Stimulated activated CD8-positive, alpha-beta memory T cell treated with anti-CD3 and anti-CD28 coated beads, Interleukin-7, amount 100 ng/mL, for 1 hour (primary cell): Measurements from ENCODE around the gene KCNT2.
"Not testable (repeated sequence)": the region's sequence is repeated elsewhere in the genome, so short reads cannot be mapped to it uniquely, and the experiment has no call there.

ENCODE experiments used
- DNase-seq, 2 donors: peaks; one replicate each; pipeline ENCODE4 v3.0.0-alpha.2; 2020; ENCODE audit warnings: low read depth in 2 of 2

KCNT2 gene

GRCh38 chr1:196513821-196514220, 94.4 kb downstream of the KCNT2 start:
- no peak for DNase-seq

DNA sequence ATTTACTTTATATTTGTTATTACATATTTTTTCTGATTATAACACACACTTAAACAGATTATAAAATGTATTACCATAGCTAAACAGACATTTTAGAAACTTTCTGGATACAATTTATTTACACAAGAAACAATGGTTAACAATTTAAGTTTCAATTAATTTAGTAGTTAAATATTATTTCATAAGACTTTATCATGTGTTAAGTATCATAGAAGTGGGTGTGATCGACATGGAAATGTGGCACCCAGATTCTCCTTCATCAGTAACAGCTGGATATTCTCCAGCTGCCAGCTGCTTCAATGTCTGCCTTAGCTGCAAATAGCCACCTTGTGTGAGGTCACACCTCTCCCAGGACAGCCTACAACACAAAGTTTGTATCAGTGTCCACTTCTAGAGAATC, 97.8 kb downstream of the KCNT2 start:
- DNase-seq, result no peak

GRCh38 chr1:196504224-196504623, 104.0 kb downstream of the KCNT2 start:
- DNase-seq, result not testable (repeated sequence)

- DNase-seq, result no peak
Measured at GRCh38 chr1:196502437-196502836, 105.8 kb downstream of the KCNT2 start.

DNA sequence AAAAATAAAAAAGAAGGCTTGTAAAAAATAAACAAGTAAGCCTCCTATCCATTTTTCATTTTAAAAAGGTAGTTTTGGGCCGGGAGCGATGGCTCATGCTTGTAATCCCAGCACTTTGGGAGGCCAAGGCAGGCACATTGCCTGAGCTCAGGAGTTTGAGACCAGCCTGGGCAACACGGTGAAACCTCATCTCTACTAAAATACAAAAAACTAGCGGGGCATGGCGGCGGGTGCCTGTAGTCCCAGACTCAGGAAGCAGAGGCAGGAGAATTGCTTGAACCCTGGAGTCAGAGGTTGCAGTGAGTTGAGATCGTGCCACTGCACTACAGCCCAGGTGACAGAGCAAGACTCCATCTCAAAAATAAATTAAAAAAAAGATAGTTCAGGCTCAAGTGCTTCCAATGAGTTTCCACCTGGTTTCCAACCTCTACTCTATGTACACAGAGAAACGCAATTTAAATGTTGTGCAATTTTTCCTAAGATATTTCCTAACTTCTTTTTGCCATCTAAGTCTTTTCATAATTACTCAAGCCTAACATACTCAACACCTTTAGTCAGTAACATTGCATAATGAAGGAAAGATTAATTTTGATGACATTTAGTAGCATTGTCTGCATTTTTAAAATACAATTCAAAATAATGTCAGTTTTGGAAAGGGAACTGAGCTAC, 106.3 kb downstream of the KCNT2 start:
- no peak for DNase-seq

GRCh38 chr1:196497817-196498216, 110.4 kb downstream of the KCNT2 start:
- no peak for DNase-seq

GRCh38 chr1:196494766-196495165, 113.5 kb downstream of the KCNT2 start:
- DNase-seq, result no peak

DNA sequence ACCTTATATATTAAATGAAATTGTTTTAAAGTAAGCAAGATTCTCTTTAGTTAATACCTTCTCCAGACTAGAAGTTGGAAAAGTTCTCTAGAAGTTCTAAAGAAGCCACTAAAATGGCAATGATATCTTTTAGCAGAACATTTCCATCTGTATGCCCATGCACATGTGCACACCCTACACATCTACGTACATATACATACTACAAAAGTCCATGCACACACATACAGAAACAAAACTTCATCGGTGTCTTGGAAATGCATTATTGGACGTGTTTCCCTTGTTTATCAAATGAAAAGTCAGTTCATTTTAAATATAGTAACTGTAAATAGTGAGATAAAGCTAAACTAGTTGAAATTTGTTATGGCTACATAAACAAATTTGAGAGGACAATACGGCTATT, 114.4 kb downstream of the KCNT2 start:
- DNase-seq, result no peak

DNA sequence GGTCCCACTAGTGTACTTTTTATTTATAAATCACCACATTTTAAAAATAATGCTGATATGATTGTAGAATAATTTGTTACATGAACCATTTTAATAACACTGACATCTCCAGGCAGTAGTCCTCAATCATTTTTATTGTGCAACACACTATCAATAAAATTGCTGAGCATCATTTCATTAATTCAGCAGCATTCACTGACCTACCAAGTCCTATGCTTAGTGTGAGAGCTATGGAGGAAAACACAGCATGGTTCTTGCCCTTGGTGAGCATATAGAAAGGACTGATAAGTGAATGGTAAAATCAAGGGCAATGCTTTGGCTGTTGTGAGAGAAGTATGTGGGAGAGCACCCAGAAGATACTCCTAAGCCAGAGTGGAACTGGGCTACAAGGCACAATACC, 119.7 kb downstream of the KCNT2 start:
- DNase-seq, result no peak

DNA sequence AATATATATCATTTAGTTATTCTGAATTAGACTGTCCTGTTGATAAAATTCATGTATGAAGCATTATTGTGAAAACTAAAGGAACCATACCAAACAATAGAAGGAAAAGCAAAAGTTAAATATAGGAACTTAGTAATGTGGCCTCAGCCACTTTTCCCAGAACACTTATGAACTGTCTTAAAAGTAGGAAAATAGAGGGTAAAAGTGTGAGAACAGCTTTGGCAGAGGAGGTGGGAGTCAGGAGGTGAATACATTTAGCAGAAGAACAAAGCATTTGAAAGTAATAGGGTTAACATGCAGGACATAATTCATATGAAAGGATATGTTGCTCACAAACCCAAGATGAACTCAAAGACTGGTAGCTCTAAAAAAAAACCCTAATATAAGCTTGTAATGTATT, 121.9 kb downstream of the KCNT2 start:
- DNase-seq, result no peak

GRCh38 chr1:196481616-196482015, 126.6 kb downstream of the KCNT2 start:
- DNase-seq, result no peak

- no peak for DNase-seq
Measured at GRCh38 chr1:196477262-196477661, 131.0 kb downstream of the KCNT2 start.

GRCh38 chr1:196467230-196467925, 140.9 kb downstream of the KCNT2 start:
- no peak for DNase-seq

- DNase-seq, result no peak
Measured at GRCh38 chr1:196466654-196467053, 141.6 kb downstream of the KCNT2 start.

DNA sequence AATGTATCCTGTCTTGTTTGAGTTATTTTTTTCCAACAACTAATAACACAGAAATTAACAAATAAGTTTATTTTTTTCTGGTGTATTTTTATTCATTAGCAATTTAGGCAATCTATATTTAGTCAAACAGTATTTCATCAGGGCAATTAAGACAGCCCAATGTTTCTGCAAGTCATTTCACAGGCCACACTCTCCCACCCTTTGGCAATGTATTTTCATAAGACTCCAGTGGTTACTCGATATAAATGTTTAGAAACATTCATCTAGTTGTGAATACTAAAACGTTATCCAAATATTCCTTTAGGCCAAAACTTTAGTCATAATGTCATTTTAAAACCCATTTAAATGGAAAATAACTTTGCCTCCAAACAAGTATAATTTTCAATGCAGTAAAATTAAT, 142.1 kb downstream of the KCNT2 start:
- no peak for DNase-seq

GRCh38 chr1:196464480-196464941, 143.7 kb downstream of the KCNT2 start:
- no peak for DNase-seq

- no peak for DNase-seq
Measured at GRCh38 chr1:196462086-196462485, 146.2 kb downstream of the KCNT2 start.

- DNase-seq, result no peak
Measured at GRCh38 chr1:196461521-196461920, 146.7 kb downstream of the KCNT2 start.

GRCh38 chr1:196459383-196459782, 148.9 kb downstream of the KCNT2 start:
- DNase-seq, result no peak

DNA sequence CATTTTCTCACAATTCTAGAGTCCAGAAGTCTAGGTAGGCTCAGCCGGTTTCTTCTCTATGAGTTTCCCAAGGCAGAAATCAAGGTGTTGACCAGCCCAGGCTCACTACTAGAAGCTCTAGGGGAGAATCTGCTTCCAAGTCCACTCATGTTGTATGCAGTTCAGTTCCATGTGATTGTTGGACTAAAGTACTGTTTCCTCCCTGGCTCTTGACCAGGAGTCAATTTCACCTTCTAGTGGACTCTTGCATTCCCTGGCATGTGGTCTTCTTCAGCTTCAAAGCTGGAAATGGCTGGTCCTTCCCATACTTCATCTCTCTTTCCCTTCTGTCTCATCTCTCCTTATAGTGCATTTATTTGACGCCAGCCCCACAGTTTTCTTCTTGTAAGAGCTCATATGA, 153.4 kb downstream of the KCNT2 start:
- DNase-seq, result no peak

- no peak for DNase-seq
Measured at GRCh38 chr1:196451103-196451502, 157.1 kb downstream of the KCNT2 start.

DNA sequence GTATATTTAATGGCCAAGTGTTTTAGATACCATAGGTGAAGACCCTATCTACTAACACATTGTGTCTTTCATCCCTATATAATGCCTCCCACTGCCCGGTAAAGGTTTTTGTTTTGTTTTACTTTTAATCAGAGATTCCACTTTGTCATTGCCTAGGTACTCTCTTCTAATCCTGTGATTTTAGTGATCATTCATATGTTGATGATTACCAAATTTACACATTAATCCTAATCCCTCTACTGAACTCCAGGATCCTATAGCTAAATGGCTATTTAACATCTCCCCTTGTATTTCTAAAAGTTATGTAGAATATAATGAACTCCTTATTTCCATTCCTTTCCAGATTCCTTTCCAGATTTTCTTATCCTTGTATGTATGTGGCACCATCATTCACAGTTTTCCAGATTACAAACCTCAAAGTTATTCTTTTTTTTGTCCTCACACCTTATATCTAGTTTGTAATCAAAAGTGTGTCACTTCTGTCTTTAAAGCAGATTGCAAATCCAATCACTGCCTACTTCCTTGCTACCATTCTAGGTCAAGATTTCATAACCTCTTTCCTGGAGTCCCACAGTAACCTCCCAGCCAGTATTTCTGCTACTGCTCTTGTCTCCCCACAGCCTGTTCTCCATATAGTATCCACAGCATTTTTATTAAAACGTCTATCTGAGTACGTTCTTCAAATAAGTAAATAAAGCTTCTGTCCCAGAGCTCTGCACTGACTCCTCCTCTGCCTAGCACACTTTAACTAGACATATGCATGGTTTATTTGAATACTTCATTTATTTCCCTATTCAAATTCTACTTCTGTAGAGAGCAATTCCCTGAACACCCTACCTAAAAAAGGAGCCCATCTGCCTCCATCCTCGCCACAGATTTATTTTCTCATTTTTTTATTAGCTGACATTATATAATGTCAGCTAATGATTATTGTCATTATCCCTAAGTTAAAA, 157.8 kb downstream of the KCNT2 start:
- no peak for DNase-seq
